Right atrium auricular region (tissue), 2 donors: ENCODE results near the gene MATN1. TPM values are rescaled to one million over a fixed set of nuclear protein-coding genes. Genes with fewer than 3 reads are reported as not detected.
"Not testable (repeated sequence)": the region's sequence is repeated elsewhere in the genome, so short reads cannot be mapped to it uniquely, and the experiment has no call there.

Experiments used
- DNase-seq: peaks from one replicate; pipeline ENCODE4 v3.0.0-alpha.2; 2019; ENCODE audit warnings: low spot score
- H3K27ac ChIP-seq, 2 donors: fragments of 200-600 bp; sonication (generic); 1 replicate in 1 of 2; 2 replicates in 1 of 2; pipeline ENCODE4 v1.5.1; 2016 to 2019
- H3K27me3 ChIP-seq, 2 donors: fragments of 200-600 bp; sonication (generic); one replicate each; pipeline versions ENCODE4 v1.5.1 to v1.6.0; 2017 to 2019
- H3K36me3 ChIP-seq: fragments of 200-600 bp; sonication (generic); one replicate; pipeline ENCODE4 v1.5.1; 2016
- H3K4me1 ChIP-seq, 2 donors: fragments of 200-600 bp; sonication (generic); one replicate each; pipeline versions ENCODE4 v1.5.1 to v1.6.0; 2017 to 2019
- H3K4me3 ChIP-seq, 2 donors: fragments of 200-600 bp; sonication (generic); 1 replicate in 1 of 2; 2 replicates in 1 of 2; pipeline ENCODE4 v1.5.1; 2017 to 2019; ENCODE audit warnings: mild to moderate bottlenecking in 1 of 2, moderate library complexity in 1 of 2
- H3K9me3 ChIP-seq, 2 donors: fragments of 200-600 bp; sonication (generic); one replicate each; pipeline ENCODE4 v1.5.1; 2019
- total RNA-seq, 2 donors: library from RNA; depleted of rRNA; stranded (reverse); fragments of >200 nt; gene quantifications; one replicate each; pipeline ENCODE4 v1.1.0, GENCODE V29; 2016
- TF ChIP-seq, protein P1 (sequence below), 2 donors: fragments of 200-600 bp; sonication (generic); IDR thresholded peaks; one replicate each; pipeline ENCODE4 v1.5.1; 2019; ENCODE audit warnings: antibody characterized with exemption in 2 of 2

The MATN1 gene
- total RNA-seq, 2 donors from 2014 or later, result not detected

DNA sequence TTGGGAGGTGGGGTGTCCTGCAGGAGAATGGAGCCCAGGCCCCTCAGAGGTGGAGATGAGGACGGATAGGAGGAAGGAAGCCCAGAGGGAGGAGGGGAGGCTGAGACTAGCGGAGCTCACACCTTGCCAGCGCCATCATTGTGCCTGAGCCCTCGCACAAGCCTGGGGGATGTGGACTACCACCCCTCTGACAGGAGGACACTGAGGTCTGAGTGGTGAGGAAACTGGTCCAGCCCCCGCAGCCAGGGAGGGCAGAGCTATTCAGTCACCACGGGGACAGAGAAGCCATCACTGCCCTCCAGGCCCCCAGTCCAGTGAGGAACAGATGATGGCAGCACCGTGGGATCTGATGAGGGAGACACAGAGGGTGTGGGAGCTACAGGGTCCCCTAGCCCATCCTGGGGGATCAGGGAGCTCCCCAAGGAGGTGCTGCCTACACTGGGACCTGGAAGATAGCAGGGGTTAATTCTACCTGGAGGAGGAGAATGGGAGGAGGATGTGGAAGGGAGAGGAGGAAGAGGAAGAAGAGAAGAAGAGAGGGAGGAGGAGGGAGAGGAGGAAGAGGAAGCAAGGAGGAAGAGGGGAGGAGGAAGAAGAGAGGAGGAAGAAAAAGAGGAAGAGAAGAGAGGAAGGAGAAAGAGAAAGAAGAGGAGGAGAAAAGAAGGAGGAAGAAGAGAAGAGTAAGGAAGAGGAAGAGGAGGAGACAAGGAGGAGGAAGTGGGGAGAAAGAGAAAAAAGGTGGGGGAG is 31.0 kb downstream of the MATN1 start:
- Histone ChIP-seq H3K4me1 (no peaks in the 10 kb centered on the region), H3K36me3 (no peaks in the 10 kb centered on the region), H3K27ac (no peak overlapping the region), H3K9me3 (no peaks in the 10 kb centered on the region), H3K27me3 (no peaks in the 10 kb centered on the region), H3K4me3 (no peak overlapping the region)
- TF ChIP-seq, protein P1, sequence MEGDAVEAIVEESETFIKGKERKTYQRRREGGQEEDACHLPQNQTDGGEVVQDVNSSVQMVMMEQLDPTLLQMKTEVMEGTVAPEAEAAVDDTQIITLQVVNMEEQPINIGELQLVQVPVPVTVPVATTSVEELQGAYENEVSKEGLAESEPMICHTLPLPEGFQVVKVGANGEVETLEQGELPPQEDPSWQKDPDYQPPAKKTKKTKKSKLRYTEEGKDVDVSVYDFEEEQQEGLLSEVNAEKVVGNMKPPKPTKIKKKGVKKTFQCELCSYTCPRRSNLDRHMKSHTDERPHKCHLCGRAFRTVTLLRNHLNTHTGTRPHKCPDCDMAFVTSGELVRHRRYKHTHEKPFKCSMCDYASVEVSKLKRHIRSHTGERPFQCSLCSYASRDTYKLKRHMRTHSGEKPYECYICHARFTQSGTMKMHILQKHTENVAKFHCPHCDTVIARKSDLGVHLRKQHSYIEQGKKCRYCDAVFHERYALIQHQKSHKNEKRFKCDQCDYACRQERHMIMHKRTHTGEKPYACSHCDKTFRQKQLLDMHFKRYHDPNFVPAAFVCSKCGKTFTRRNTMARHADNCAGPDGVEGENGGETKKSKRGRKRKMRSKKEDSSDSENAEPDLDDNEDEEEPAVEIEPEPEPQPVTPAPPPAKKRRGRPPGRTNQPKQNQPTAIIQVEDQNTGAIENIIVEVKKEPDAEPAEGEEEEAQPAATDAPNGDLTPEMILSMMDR (IDR thresholded peaks at IDR 0.05), result no peak
- DNase-seq, result no peak

DNA sequence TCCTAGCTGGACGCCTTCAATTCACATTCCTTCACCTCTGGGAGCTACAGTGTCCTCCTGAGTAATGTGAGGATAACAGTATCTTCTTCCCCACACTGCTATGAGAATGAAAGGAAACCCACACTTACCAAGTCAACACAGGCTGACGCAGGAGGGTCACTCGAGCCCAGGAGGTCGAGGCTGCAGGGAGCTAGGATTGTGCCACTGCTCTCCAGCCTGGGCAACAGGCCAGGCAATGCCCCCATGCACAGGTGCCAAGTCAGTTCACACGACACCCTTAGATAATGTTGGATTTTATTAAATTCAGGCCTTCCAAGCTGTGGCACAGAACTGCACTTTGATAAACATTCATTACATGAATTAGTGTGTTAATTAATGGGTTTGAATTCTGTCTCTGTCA is 31.9 kb downstream of the MATN1 start:
- TF ChIP-seq, protein P1 (IDR thresholded peaks at IDR 0.05), result no peak
- H3K27ac ChIP-seq, result no peak overlapping the region
- no peaks in the 10 kb centered on the region for H3K27me3 ChIP-seq
- no peak for DNase-seq
- no peaks in the 10 kb centered on the region for H3K36me3 ChIP-seq
- H3K4me3 ChIP-seq, result no peak overlapping the region
- no peaks in the 10 kb centered on the region for H3K4me1 ChIP-seq
- H3K9me3 ChIP-seq, result no peaks in the 10 kb centered on the region

DNA sequence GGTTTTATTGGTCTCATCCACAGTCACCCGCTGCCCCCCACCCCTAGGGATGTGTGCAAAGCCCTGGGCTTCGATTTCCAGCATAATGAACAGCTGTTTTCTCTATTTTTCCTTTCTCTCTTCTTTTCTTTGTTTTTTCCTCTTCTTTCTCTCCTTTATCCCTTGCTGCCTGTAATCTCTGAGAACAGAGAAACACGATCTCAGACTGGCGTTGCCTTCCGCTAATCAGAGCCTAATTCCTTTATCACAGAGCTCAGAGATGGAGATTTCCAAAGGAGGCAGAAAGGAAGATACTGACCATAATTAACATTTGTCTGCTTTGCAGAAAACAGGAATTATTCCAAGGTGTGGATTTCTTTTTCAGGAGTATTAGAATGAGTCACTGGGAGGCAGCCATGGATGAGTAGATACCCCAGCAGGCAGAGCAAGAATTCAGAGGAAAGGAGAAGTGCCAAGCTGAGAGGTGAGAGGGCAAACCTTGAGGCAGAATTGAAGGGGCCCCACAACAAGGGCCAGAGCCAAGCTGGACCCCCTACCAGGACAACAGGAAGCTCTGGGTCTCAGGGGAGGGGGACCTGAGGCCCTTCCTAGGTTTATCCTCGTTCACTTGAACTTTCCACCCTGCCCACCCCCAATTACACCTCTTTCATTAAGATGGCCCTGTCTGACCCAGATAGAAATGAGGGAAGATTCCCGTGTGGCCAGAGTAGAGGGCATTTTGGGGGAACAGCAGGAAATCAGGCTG is 33.3 kb downstream of the MATN1 start:
- no peaks in the 10 kb centered on the region for H3K27me3 ChIP-seq
- peaks cover 0 to 7% of the 10 kb centered on the region in 2 donors for H3K4me1 ChIP-seq
- DNase-seq, result no peak
- H3K9me3 ChIP-seq, result no peaks in the 10 kb centered on the region
- H3K36me3 ChIP-seq, result no peaks in the 10 kb centered on the region
- H3K27ac ChIP-seq, result no peak overlapping the region
- TF ChIP-seq, protein P1 (IDR thresholded peaks at IDR 0.05), result no peak
- H3K4me3 ChIP-seq, result no peak overlapping the region

DNA sequence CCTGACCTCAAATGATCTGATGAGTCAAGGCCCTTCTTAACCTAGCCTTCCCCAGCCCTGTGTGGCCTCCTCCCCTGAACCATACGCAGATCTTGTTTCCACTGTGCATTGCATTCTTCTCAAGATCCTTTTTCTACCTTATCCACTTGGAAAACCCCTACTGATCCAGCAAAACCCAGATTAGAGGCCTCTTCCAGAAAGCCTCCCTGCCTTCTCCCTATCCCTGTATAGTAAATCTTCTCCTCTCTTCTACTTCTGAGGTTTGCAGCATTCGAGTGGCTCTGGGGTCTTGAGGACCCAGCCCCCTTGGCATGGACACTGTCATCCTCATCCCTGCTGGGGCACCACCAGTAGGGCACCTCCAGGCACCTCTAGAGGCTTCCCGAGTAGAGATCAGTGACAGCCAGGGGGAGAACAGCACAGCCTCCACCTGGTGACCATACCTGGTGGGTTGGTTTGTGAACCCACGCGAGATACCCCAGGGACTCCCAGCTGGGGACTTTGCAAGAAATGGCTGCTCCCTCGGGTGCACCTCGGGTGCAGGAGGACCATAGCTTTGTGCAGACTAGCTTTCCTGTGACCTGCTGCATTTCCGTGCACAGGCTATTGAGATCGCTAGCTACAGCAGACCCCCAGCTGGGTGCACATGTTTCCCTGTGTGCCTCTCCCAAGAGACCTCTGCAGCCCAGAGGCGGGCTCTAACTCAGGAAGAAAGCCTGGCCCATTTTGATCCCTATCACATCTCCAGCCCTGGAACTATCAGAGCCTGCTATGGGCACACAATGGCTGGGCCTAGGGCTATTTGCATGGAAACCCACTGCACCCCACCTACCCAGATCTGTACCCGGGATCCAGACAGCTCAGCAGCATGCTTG is 34.2 kb downstream of the MATN1 start:
- Histone ChIP-seq H3K4me3 (no peak overlapping the region), H3K27me3 (no peaks in the 10 kb centered on the region), H3K27ac (no peak overlapping the region), H3K4me1 (peaks cover 0 to 11% of the 10 kb centered on the region in 2 donors), H3K9me3 (no peaks in the 10 kb centered on the region), H3K36me3 (no peaks in the 10 kb centered on the region)
- TF ChIP-seq, protein P1 (IDR thresholded peaks at IDR 0.05), result no peak
- DNase-seq, result no peak

DNA sequence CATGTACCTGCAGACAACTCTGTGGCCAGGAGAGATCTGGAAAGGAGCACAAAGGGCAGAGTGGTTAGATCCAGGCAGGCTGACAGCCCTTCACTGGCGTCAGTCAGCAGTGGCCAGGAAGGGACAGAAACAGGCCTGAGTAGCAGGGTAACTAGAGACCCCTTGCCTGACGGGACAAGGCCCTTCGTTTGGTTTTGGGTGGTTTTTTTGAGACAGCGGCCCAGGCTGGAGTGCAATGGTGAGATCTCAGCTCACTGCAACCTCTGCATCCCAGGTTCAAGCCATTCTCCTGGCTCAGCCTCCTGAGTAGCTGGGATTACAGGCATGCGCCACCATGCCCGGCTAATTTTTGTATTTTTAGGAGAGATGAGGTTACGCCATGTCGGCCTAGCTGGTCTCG is 34.9 kb downstream of the MATN1 start:
- peaks cover 0 to 11% of the 10 kb centered on the region in 2 donors for H3K4me1 ChIP-seq
- DNase-seq, H3K4me3 ChIP-seq, H3K36me3 ChIP-seq, H3K27me3 ChIP-seq, H3K27ac ChIP-seq, H3K9me3 ChIP-seq: not testable (repeated sequence)

DNA sequence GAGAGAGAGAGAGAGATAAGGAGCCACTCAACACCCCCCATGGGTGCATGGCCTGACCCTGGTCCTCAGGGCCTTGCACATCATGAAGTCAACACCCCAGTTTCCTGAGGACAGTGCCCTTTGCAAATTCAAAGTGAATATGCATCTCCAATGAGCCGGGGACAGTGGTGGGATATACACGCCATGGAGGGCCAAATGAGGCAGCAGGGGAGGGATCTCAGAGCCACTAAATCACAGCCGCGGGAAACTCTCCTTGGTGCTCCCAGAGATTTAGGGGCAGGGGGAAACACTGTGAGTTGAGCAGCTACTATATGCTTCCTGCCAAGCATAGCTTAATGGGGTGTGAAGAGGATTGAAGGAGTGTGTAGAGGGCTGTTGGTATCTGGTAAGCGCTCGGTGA is 35.5 kb downstream of the MATN1 start:
- DNase-seq, result no peak
- Histone ChIP-seq H3K4me3 (no peak overlapping the region), H3K4me1 (peaks cover 0 to 11% of the 10 kb centered on the region in 2 donors), H3K27me3 (no peaks in the 10 kb centered on the region), H3K27ac (no peak overlapping the region), H3K9me3 (no peaks in the 10 kb centered on the region), H3K36me3 (no peaks in the 10 kb centered on the region)
- TF ChIP-seq, protein P1 (IDR thresholded peaks at IDR 0.05), result no peak
